A673 (cell line): ENCODE measurements around the gene TCEA2. TPM values are rescaled to one million over a fixed set of nuclear protein-coding genes. Genes with fewer than 3 reads are reported as not detected.

Experiments used
- BruUV-seq: library from RNA; stranded (reverse); fragments of 400-500 nt; replicated peaks from 2 replicates; lab custom pipeline; 2021; lab: Mats Ljungman, UMichigan
- CTCF ChIA-PET: fragments of 300-600 bp; sonication (Branson Sonifier 250); formaldehyde crosslinking; loops from one replicate; lab custom pipeline; 2022; ENCODE audit warnings: antibody characterized with exemption; lab: Charles Lee
- POLR2A ChIA-PET: fragments of 300-600 bp; sonication (Branson Sonifier 250); formaldehyde crosslinking; loops from one replicate; lab custom pipeline; 2022; ENCODE audit warnings: antibody characterized with exemption; ENCODE audit not compliant: low non-redundant PET; lab: Charles Lee
- DNase-seq: peaks from one replicate; pipeline ENCODE4 v3.0.0-alpha.2; 2015; ENCODE audit warnings: low spot score
- H3K27ac ChIP-seq: fragments of 200-600 bp; sonication (generic); 2 replicates; pipeline ENCODE4 v1.5.1; 2016; ENCODE audit warnings: mixed run types, low read depth, mild to moderate bottlenecking, mixed read lengths, antibody characterized with exemption, low read length; ENCODE audit not compliant: poor library complexity, severe bottlenecking
- H3K27me3 ChIP-seq: fragments of 200-600 bp; sonication (generic); replicated peaks from 2 replicates; pipeline ENCODE4 v1.6.1; 2017; ENCODE audit warnings: mixed run types, low read depth, mild to moderate bottlenecking, mixed read lengths, antibody characterized with exemption, low read length; ENCODE audit not compliant: insufficient read depth, poor library complexity
- H3K36me3 ChIP-seq: fragments of 200-600 bp; sonication (generic); 2 replicates; pipeline ENCODE4 v1.6.1; 2016; ENCODE audit warnings: mixed run types, mild to moderate bottlenecking, mixed read lengths, antibody characterized with exemption, low read length; ENCODE audit not compliant: insufficient read depth, poor library complexity, severe bottlenecking
- H3K4me1 ChIP-seq: fragments of 200-600 bp; sonication (generic); 2 replicates; pipeline ENCODE4 v1.6.1; 2017; ENCODE audit warnings: mixed run types, mild to moderate bottlenecking, mixed read lengths, antibody characterized with exemption, low read length; ENCODE audit not compliant: insufficient read depth, poor library complexity, severe bottlenecking
- H3K4me3 ChIP-seq: fragments of 200-600 bp; sonication (generic); 2 replicates; pipeline ENCODE4 v1.5.1; 2016; ENCODE audit warnings: low read depth, mixed run types, mild to moderate bottlenecking, mixed read lengths, low read length; ENCODE audit not compliant: poor library complexity, severe bottlenecking
- H3K9me3 ChIP-seq: fragments of 200-600 bp; sonication (generic); 2 replicates; pipeline ENCODE4 v1.6.1; 2016; ENCODE audit warnings: mixed run types, low read depth, mild to moderate bottlenecking, mixed read lengths, antibody characterized with exemption, low read length; ENCODE audit not compliant: poor library complexity, severe bottlenecking
- CTCF ChIP-seq: fragments of 300-800, 200-600 bp; sonication (generic); conservative IDR thresholded peaks from 2 replicates; pipeline ENCODE4 v1.5.1; 2017; ENCODE audit warnings: low read depth, mild to moderate bottlenecking, antibody characterized with exemption, low read length, moderate library complexity, mixed read lengths
- EZH2 ChIP-seq: fragments of 200-600 bp; sonication (generic); IDR thresholded peaks from 2 replicates; pipeline ENCODE4 v1.6.1; 2017; ENCODE audit warnings: borderline replicate concordance, low read depth, mild to moderate bottlenecking, mixed read lengths, antibody characterized with exemption, low read length; ENCODE audit not compliant: poor library complexity, severe bottlenecking
- intact Hi-C: fragments of 100-400 bp; cut with micrococcal nuclease; formaldehyde crosslinking; loops from one replicate; pipeline ENCODE4 v1.10.0; 2022; ENCODE audit not compliant: unreplicated experiment
- total RNA-seq: library from RNA; stranded (reverse); gene quantifications from 2 replicates; pipeline ENCODE4 v1.2.3, GENCODE V29; 2021

Gene TCEA2
- total RNA-seq, 1 experiment from 2014 or later = 35.0 TPM

- Histone ChIP-seq H3K4me3 (no peak overlapping the region), H3K27me3 (peaks cover 50% of the 10 kb centered on the region), H3K4me1 (peaks cover 17% of the 10 kb centered on the region), H3K27ac (no peak overlapping the region), H3K9me3 (no peaks in the 10 kb centered on the region), H3K36me3 (no peaks in the 10 kb centered on the region)
- BruUV-seq = no TSS peak
- POLR2A ChIA-PET = no interaction called here
- peak; percentile 8 for TF ChIP-seq EZH2
- TF ChIP-seq CTCF = no peak
- CTCF ChIA-PET = no interaction called here
- intact Hi-C loops = no loop called here
- DNase-seq = no peak
These were observed 25.3 kb upstream of the TCEA2 start for GRCh38 chr20:64037498-64038213.

GRCh38 chr20:64038224-64038564, 24.8 kb upstream of the TCEA2 start:
- Histone ChIP-seq H3K4me1 (peaks cover 17% of the 10 kb centered on the region), H3K36me3 (no peaks in the 10 kb centered on the region), H3K27ac (no peak overlapping the region), H3K27me3 (peaks cover 50% of the 10 kb centered on the region), H3K4me3 (peak overlapping the region; percentile 46), H3K9me3 (no peaks in the 10 kb centered on the region)
- no TSS peak for BruUV-seq
- no peak for DNase-seq
- intact Hi-C loops = no loop called here
- TF ChIP-seq CTCF = no peak
- POLR2A ChIA-PET = no interaction called here
- CTCF ChIA-PET = interaction anchor here (0.6 kb wide), 1 partner anchor 82 kb away, joined by 3 read pairs; no protein-coding TSS in a partner anchor

GRCh38 chr20:64038565-64039292, 24.3 kb upstream of the TCEA2 start:
- TF ChIP-seq CTCF (peak; percentile 77), EZH2 (no peak)
- Histone ChIP-seq H3K4me1 (peaks cover 17% of the 10 kb centered on the region), H3K36me3 (no peaks in the 10 kb centered on the region), H3K9me3 (no peaks in the 10 kb centered on the region), H3K27ac (no peak overlapping the region), H3K27me3 (peaks cover 50% of the 10 kb centered on the region), H3K4me3 (peak overlapping the region; percentile 46)
- CTCF ChIA-PET = interaction anchor here (0.6 kb wide), 1 partner anchor 82 kb away, joined by 3 read pairs; no protein-coding TSS in a partner anchor
- BruUV-seq = no TSS peak
- intact Hi-C loops = no loop called here
- peak; percentile 68 for DNase-seq
- POLR2A ChIA-PET = no interaction called here
